Transverse colon (tissue), 4 donors: ENCODE results near the gene PRLR. TPM values are rescaled to one million over a fixed set of nuclear protein-coding genes. Genes with fewer than 3 reads are reported as not detected.

Experiments
- DNase-seq: peaks from one replicate; pipeline ENCODE4 v3.0.0-alpha.2; 2019
- H3K27ac ChIP-seq, 4 donors: fragments of 200-600 bp; sonication (generic); 2 replicates each; pipeline ENCODE4 v1.5.1; 2016 to 2018; ENCODE audit warnings: inconsistent platforms in 4 of 4
- H3K27me3 ChIP-seq: fragments of 200-600 bp; sonication (generic); 2 replicates; pipeline ENCODE4 v1.5.1; 2017; ENCODE audit warnings: inconsistent platforms
- H3K36me3 ChIP-seq, 4 donors: fragments of 200-600 bp; sonication (generic); 2 replicates each; pipeline ENCODE4 v1.5.1; 2017 to 2019; ENCODE audit warnings: inconsistent platforms in 4 of 4
- H3K4me1 ChIP-seq, 4 donors: fragments of 200-600 bp; sonication (generic); 2 replicates each; pipeline ENCODE4 v1.5.1; 2017 to 2020; ENCODE audit warnings: inconsistent platforms in 4 of 4
- H3K4me3 ChIP-seq, 4 donors: fragments of 200-600 bp; sonication (generic); 1 replicate in 1 of 4; 2 replicates in 3 of 4; pipeline versions ENCODE4 v1.5.1 to v1.6.1; 2017 to 2019; ENCODE audit warnings: inconsistent platforms in 4 of 4
- H3K9me3 ChIP-seq, 2 donors: fragments of 200-600 bp; sonication (generic); 2 replicates each; pipeline ENCODE4 v1.5.1; 2017 to 2019; ENCODE audit warnings: inconsistent platforms in 2 of 2
- CTCF ChIP-seq, 5 experiments: fragments of 200-600 bp in 3 of 5; fragments of 450-650 bp in 2 of 5; sonication (generic) in 3 of 5; IDR thresholded peaks; 1 replicate in 2 of 5; 2 replicates in 3 of 5; pipeline ENCODE4 v1.5.1; 2016 to 2017; ENCODE audit warnings: antibody characterized with exemption in 5 of 5, inconsistent platforms in 3 of 5, mild to moderate bottlenecking in 2 of 5, moderate library complexity in 1 of 5
- EP300 ChIP-seq: sonication (generic); formaldehyde crosslinking; IDR thresholded peaks from one replicate; pipeline ENCODE4 v1.6.1; 2017; ENCODE audit warnings: antibody characterized with exemption, low read depth
- POLR2A ChIP-seq: fragments of 450-650 bp; IDR thresholded peaks from one replicate; pipeline ENCODE4 v1.6.1; 2016; ENCODE audit warnings: antibody characterized with exemption, mild to moderate bottlenecking, moderate library complexity
- POLR2AphosphoS5 ChIP-seq, 3 donors: sonication (generic); formaldehyde crosslinking; IDR thresholded peaks; one replicate each; pipeline ENCODE4 v1.6.1; 2016; ENCODE audit warnings: antibody characterized with exemption in 3 of 3
- WGBS, 2 donors: methylation state at CpG; one replicate each; pipeline ENCODE4 v1.1.5; 2018; ENCODE audit warnings: low coverage in 1 of 2; 5-methylcytosine and 5-hydroxymethylcytosine counted together
- in situ Hi-C, 4 donors: fragments of 200-750 bp; cut with MboI; loops; one replicate each; pipeline versions ENCODE4 v1.15.0 to v1.15.1; 2017; ENCODE audit warnings: low sequenced_read_pairs in 3 of 4, low pct_ligation_motif_present in 1 of 4, low pct_unique_long_range_greater_than_20kb in 1 of 4
- intact Hi-C: fragments of 100-400 bp; cut with DNase I; formaldehyde crosslinking; loops from one replicate; pipeline ENCODE4 v1.15.1; 2023; ENCODE audit warnings: low total_unique reads
- total RNA-seq, 4 donors: library from RNA; depleted of rRNA; stranded (reverse); fragments of >200 nt; gene quantifications; one replicate each; pipeline ENCODE4 v1.1.0, GENCODE V29; 2016

Gene PRLR
- total RNA-seq, 4 donors from 2014 or later = 4.9 to 19.8 (median 13.0) TPM

GRCh38 chr5:35160486-35161116 is 69.7 kb downstream of the PRLR start:
- intact Hi-C loops (no loop called here), in situ Hi-C loops (no loop called here)
- WGBS, 2 donors = 67 to 73% methylated on average over 1 to 6 of the region's 6 CpGs
- DNase-seq = no peak
- no peaks in the 10 kb centered on the region for H3K9me3 ChIP-seq
- H3K4me3 ChIP-seq = no peak overlapping the region
- no peaks in the 10 kb centered on the region for H3K36me3 ChIP-seq
- H3K27ac ChIP-seq = no peak overlapping the region
- no peaks in the 10 kb centered on the region for H3K27me3 ChIP-seq
- TF ChIP-seq POLR2A (no peak), EP300 (no peak)
- peaks cover 0 to 21% (median 15%) of the 10 kb centered on the region in 4 donors for H3K4me1 ChIP-seq

DNA sequence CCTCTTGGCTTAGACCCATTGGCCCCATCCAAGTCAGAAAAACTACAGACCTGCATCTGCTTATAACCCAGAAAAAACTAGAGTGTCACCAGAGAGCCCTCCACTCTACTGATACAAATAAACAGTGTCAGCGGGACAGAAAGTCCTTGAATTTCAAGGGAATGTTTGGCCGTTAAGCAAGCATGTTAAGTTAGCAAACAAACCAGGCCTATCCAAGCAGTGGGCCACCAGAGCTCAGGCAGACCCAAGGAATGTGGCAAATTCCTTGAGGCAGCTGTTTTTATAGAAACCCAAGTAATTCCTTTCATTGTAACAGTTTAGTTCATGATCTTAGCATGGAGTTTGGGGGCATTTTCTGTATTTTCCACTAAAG is 70.9 kb downstream of the PRLR start:
- Histone ChIP-seq H3K9me3 (no peaks in the 10 kb centered on the region), H3K27ac (peak overlapping the region in 2 of 4 donors; percentile 4 to 17), H3K4me3 (no peak overlapping the region), H3K36me3 (no peaks in the 10 kb centered on the region), H3K27me3 (no peaks in the 10 kb centered on the region), H3K4me1 (peaks cover 0 to 16% (median 11%) of the 10 kb centered on the region in 4 donors)
- 31% methylated on average over 2 of the region's 2 CpGs; no CpG with 5 or more reads in 1 of the 2 donors for WGBS, 2 donors
- TF ChIP-seq POLR2AphosphoS5 (IDR thresholded peaks at IDR 0.05) = no peak
- TF ChIP-seq CTCF (IDR thresholded peaks at IDR 0.05) = no peak
- TF ChIP-seq EP300 = no peak
- no peak for TF ChIP-seq POLR2A
- DNase-seq = no peak
- in situ Hi-C loops (no loop called here), intact Hi-C loops (no loop called here)

- Histone ChIP-seq H3K27me3 (no peaks in the 10 kb centered on the region), H3K4me3 (no peak overlapping the region), H3K4me1 (peaks cover 0 to 16% (median 11%) of the 10 kb centered on the region in 4 donors), H3K27ac (peak overlapping the region in 3 of 4 donors; percentile 2 to 17 (median 4)), H3K9me3 (no peaks in the 10 kb centered on the region), H3K36me3 (no peaks in the 10 kb centered on the region)
- intact Hi-C loops (no loop called here), in situ Hi-C loops (no loop called here)
- TF ChIP-seq CTCF (IDR thresholded peaks at IDR 0.05) (no peak), POLR2AphosphoS5 (IDR thresholded peaks at IDR 0.05) (no peak), EP300 (no peak), POLR2A (no peak)
- WGBS, 2 donors = 40 to 45% methylated on average over 7 of the region's 7 CpGs
- no peak for DNase-seq
Measured at GRCh38 chr5:35158622-35159369, 71.5 kb downstream of the PRLR start.

GRCh38 chr5:35158204-35158603 is 72.1 kb downstream of the PRLR start:
- WGBS, 2 donors = 58 to 63% methylated on average over 3 of the region's 3 CpGs
- in situ Hi-C loops (no loop called here), intact Hi-C loops (no loop called here)
- Histone ChIP-seq H3K27me3 (no peaks in the 10 kb centered on the region), H3K4me1 (peaks cover 0 to 16% (median 11%) of the 10 kb centered on the region in 4 donors), H3K9me3 (no peaks in the 10 kb centered on the region), H3K36me3 (no peaks in the 10 kb centered on the region), H3K27ac (peak overlapping the region in 2 of 4 donors; percentile 2 to 4), H3K4me3 (no peak overlapping the region)
- DNase-seq = no peak
- no peak for TF ChIP-seq POLR2AphosphoS5 (IDR thresholded peaks at IDR 0.05)
- TF ChIP-seq POLR2A = no peak
- no peak for TF ChIP-seq EP300
- TF ChIP-seq CTCF (IDR thresholded peaks at IDR 0.05) = no peak
